ENCODE measurements around the gene CCNDBP1.
A peak's percentile ranks its signal among the peaks of the same experiment; 100 is the strongest.
"Not testable (repeated sequence)": the region's sequence is repeated elsewhere in the genome, so short reads cannot be mapped to it uniquely, and the experiment has no call there.

CCNDBP1 gene

GRCh38 chr15:43185157-43186002 is at the start of gene CCNDBP1:
Gene CCNDBP1 (plus strand): TSS chr15:43185403. CDS start chr15:43185499, 96 bp downstream.
- peak within 1 kb of the TSS; percentile 81; the same call in 1 of the 2 replicates for H3K9ac ChIP-seq (ENCODE audit: low read depth, low read length)
- H3K9me3 ChIP-seq (ENCODE audit: control insufficient read depth, insufficient read depth, low read length) = no peaks in the 10 kb centered on the region
- no peaks in the 10 kb centered on the region for H3K4me1 ChIP-seq (ENCODE audit: insufficient read depth, low read length)
- no peaks in the 10 kb centered on the region for H3K36me3 ChIP-seq (ENCODE audit: insufficient read depth, low read length)

GRCh38 chr15:43143203-43143941 is 41.8 kb upstream of the CCNDBP1 start:
- Histone ChIP-seq H3K9ac (ENCODE audit: low read depth, low read length) (no peak overlapping the region), H3K4me1 (ENCODE audit: insufficient read depth, low read length) (peaks cover 5% of the 10 kb centered on the region; the same call in 1 of the 2 replicates), H3K36me3 (ENCODE audit: insufficient read depth, low read length) (no peaks in the 10 kb centered on the region), H3K9me3 (ENCODE audit: control insufficient read depth, insufficient read depth, low read length) (no peaks in the 10 kb centered on the region)

- Histone ChIP-seq H3K4me1 (ENCODE audit: insufficient read depth, low read length) (peaks cover 5% of the 10 kb centered on the region; the same call in 1 of the 2 replicates), H3K9ac (ENCODE audit: low read depth, low read length) (no peak overlapping the region), H3K9me3 (ENCODE audit: control insufficient read depth, insufficient read depth, low read length) (no peaks in the 10 kb centered on the region), H3K36me3 (ENCODE audit: insufficient read depth, low read length) (no peaks in the 10 kb centered on the region)
These were observed 40.7 kb upstream of the CCNDBP1 start for GRCh38 chr15:43144512-43144911.

- Histone ChIP-seq H3K9me3 (ENCODE audit: control insufficient read depth, insufficient read depth, low read length) (no peaks in the 10 kb centered on the region), H3K36me3 (ENCODE audit: insufficient read depth, low read length) (no peaks in the 10 kb centered on the region), H3K4me1 (ENCODE audit: insufficient read depth, low read length) (peaks cover 5% of the 10 kb centered on the region; the same call in 1 of the 2 replicates), H3K9ac (ENCODE audit: low read depth, low read length) (no peak overlapping the region)
These were observed 39.0 kb upstream of the CCNDBP1 start for GRCh38 chr15:43146184-43146583.

- H3K9me3 ChIP-seq (ENCODE audit: control insufficient read depth, insufficient read depth, low read length) = no peaks in the 10 kb centered on the region
- H3K9ac ChIP-seq (ENCODE audit: low read depth, low read length) = no peak overlapping the region
- H3K4me1 ChIP-seq (ENCODE audit: insufficient read depth, low read length) = no peaks in the 10 kb centered on the region
- no peaks in the 10 kb centered on the region for H3K36me3 ChIP-seq (ENCODE audit: insufficient read depth, low read length)
These were observed 34.8 kb upstream of the CCNDBP1 start for GRCh38 chr15:43150191-43150929.

- Histone ChIP-seq H3K4me1 (ENCODE audit: insufficient read depth, low read length) (no peaks in the 10 kb centered on the region), H3K9ac (ENCODE audit: low read depth, low read length) (no peak overlapping the region), H3K9me3 (ENCODE audit: control insufficient read depth, insufficient read depth, low read length) (no peaks in the 10 kb centered on the region), H3K36me3 (ENCODE audit: insufficient read depth, low read length) (no peaks in the 10 kb centered on the region)
These were observed 33.5 kb upstream of the CCNDBP1 start for GRCh38 chr15:43151688-43152087.

- Histone ChIP-seq H3K9me3 (ENCODE audit: control insufficient read depth, insufficient read depth, low read length) (no peaks in the 10 kb centered on the region), H3K4me1 (ENCODE audit: insufficient read depth, low read length) (no peaks in the 10 kb centered on the region), H3K36me3 (ENCODE audit: insufficient read depth, low read length) (no peaks in the 10 kb centered on the region), H3K9ac (ENCODE audit: low read depth, low read length) (no peak overlapping the region)
These were observed 31.9 kb upstream of the CCNDBP1 start for GRCh38 chr15:43153269-43153668.

- peaks cover 3% of the 10 kb centered on the region; the same call in 1 of the 2 replicates for H3K36me3 ChIP-seq (ENCODE audit: insufficient read depth, low read length)
These were observed 19.3 kb upstream of the CCNDBP1 start for GRCh38 chr15:43165801-43166325.

GRCh38 chr15:43167261-43167660 is 17.9 kb upstream of the CCNDBP1 start:
- H3K9ac ChIP-seq (ENCODE audit: low read depth, low read length); H3K4me1 ChIP-seq (ENCODE audit: insufficient read depth, low read length); H3K36me3 ChIP-seq (ENCODE audit: insufficient read depth, low read length); H3K9me3 ChIP-seq (ENCODE audit: control insufficient read depth, insufficient read depth, low read length): not testable (repeated sequence)

More at GRCh38 chr15:43165801-43166325, 19.3 kb upstream of the CCNDBP1 start:
- Histone ChIP-seq H3K4me1 (ENCODE audit: insufficient read depth, low read length) (peaks cover 3% of the 10 kb centered on the region; the same call in 1 of the 2 replicates), H3K9me3 (ENCODE audit: control insufficient read depth, insufficient read depth, low read length) (no peaks in the 10 kb centered on the region), H3K9ac (ENCODE audit: low read depth, low read length) (no peak overlapping the region)

GRCh38 chr15:43168192-43169107 is 16.8 kb upstream of the CCNDBP1 start:
- Histone ChIP-seq H3K36me3 (ENCODE audit: insufficient read depth, low read length) (peaks cover 3% of the 10 kb centered on the region; the same call in 1 of the 2 replicates), H3K4me1 (ENCODE audit: insufficient read depth, low read length) (peaks cover 3% of the 10 kb centered on the region; the same call in 1 of the 2 replicates), H3K9me3 (ENCODE audit: control insufficient read depth, insufficient read depth, low read length) (no peaks in the 10 kb centered on the region), H3K9ac (ENCODE audit: low read depth, low read length) (no peak overlapping the region)

GRCh38 chr15:43169888-43170287 is 15.3 kb upstream of the CCNDBP1 start:
- Histone ChIP-seq H3K4me1 (ENCODE audit: insufficient read depth, low read length) (peaks cover 3% of the 10 kb centered on the region; the same call in 1 of the 2 replicates), H3K9me3 (ENCODE audit: control insufficient read depth, insufficient read depth, low read length) (no peaks in the 10 kb centered on the region), H3K36me3 (ENCODE audit: insufficient read depth, low read length) (peaks cover 3% of the 10 kb centered on the region), H3K9ac (ENCODE audit: low read depth, low read length) (no peak overlapping the region)

GRCh38 chr15:43175656-43176309 is 9.4 kb upstream of the CCNDBP1 start:
- not testable (repeated sequence) for H3K9ac ChIP-seq (ENCODE audit: low read depth, low read length); H3K36me3 ChIP-seq (ENCODE audit: insufficient read depth, low read length); H3K9me3 ChIP-seq (ENCODE audit: control insufficient read depth, insufficient read depth, low read length); H3K4me1 ChIP-seq (ENCODE audit: insufficient read depth, low read length)

GRCh38 chr15:43177147-43177546 is 8.1 kb upstream of the CCNDBP1 start:
- H3K9me3 ChIP-seq (ENCODE audit: control insufficient read depth, insufficient read depth, low read length); H3K9ac ChIP-seq (ENCODE audit: low read depth, low read length); H3K36me3 ChIP-seq (ENCODE audit: insufficient read depth, low read length); H3K4me1 ChIP-seq (ENCODE audit: insufficient read depth, low read length): not testable (repeated sequence)
